A549 treated with CpdA at 1 μM for 4 hours (cell line): Measurements from ENCODE around the gene LSM8. TPM values are rescaled to one million over a fixed set of nuclear protein-coding genes. Genes with fewer than 3 reads are reported as not detected.

Experiments
- total RNA-seq: library from RNA; stranded (reverse); fragments of 200-300 nt; extraction: Qiagen RNA extraction; gene quantifications from 5 replicates; pipeline ENCODE4 v1.2.3, GENCODE V29; 2022; ENCODE audit warnings: low read depth

Gene LSM8
- 41.4 to 55.9 TPM (median 42.7 TPM) in 5 replicates for total RNA-seq

GRCh38 chr7:118183786-118184564 is at the start of gene LSM8:
Gene LSM8 (plus strand): TSS chr7:118184164. CDS start chr7:118184224, 60 bp downstream.

GRCh38 chr7:118224521-118224920 is 40.6 kb downstream of the LSM8 start, which contains the start of gene ANKRD7:
Gene ANKRD7 (plus strand): TSS chr7:118224704. CDS start chr7:118224831, 127 bp downstream.

Other genes starting within 250 kb of the LSM8 start
- gene ANKRD7, start 40.5 kb downstream of the LSM8 start, total RNA-seq = 0.14 to 0.21 TPM in 2 of 5 replicates, not detected in the others